ENCODE results near the gene SIT1. TPM values are rescaled to one million over a fixed set of nuclear protein-coding genes. Genes with fewer than 3 reads are reported as not detected.
"Not testable (repeated sequence)": the region's sequence is repeated elsewhere in the genome, so short reads cannot be mapped to it uniquely, and the experiment has no call there.

The SIT1 gene
- total and polyA plus RNA-seq, 5 donors from 2014 or later, result 76.9 to 346 (median 287) TPM

GRCh38 chr9:35618854-35619799, 31.6 kb downstream of the SIT1 start:
- H3K9me3 ChIP-seq (ENCODE audit: control insufficient read depth in 2 of 2, low read length in 2 of 2), result no peaks in the 10 kb centered on the region
- DNase-seq, result peak in 1 of 3 donors; percentile 70
- H3K4me3 Mint-ChIP-seq, result peak overlapping the region; percentile 29 to 76 (median 48)
- peak overlapping the region; percentile 16 for H3K4me3 ChIP-seq (ENCODE audit: low read depth, low read length)
- H3K27me3 Mint-ChIP-seq, result no peaks in the 10 kb centered on the region
- peak overlapping the region; percentile 32 to 91 (median 89) for H3K27ac Mint-ChIP-seq
- H3K36me3 Mint-ChIP-seq, result no peaks in the 10 kb centered on the region
- peaks cover 0 to 2% (median 0%) of the 10 kb centered on the region in 7 donors for H3K9me3 Mint-ChIP-seq
- ATAC-seq (ENCODE audit: low read depth in 2 of 2), result peak; percentile 29 to 35
- H3K4me1 ChIP-seq (ENCODE audit: control insufficient read depth, insufficient read depth, low read length, poor library complexity, severe bottlenecking), result peaks cover 34% of the 10 kb centered on the region
- peaks cover 4 to 44% (median 30%) of the 10 kb centered on the region in 4 donors for H3K4me1 Mint-ChIP-seq
- no peaks in the 10 kb centered on the region for H3K27me3 ChIP-seq (ENCODE audit: control insufficient read depth, insufficient read depth, low read length)
- H3K36me3 ChIP-seq (ENCODE audit: control insufficient read depth, insufficient read depth, low read length), result no peaks in the 10 kb centered on the region
- H3K27ac ChIP-seq (ENCODE audit: insufficient read depth, low read length, poor library complexity, severe bottlenecking), result peak overlapping the region; percentile 47

- H3K4me1 ChIP-seq (ENCODE audit: control insufficient read depth, insufficient read depth, low read length, poor library complexity, severe bottlenecking), result peaks cover 34% of the 10 kb centered on the region
- no peaks in the 10 kb centered on the region for H3K27me3 ChIP-seq (ENCODE audit: control insufficient read depth, insufficient read depth, low read length)
- ATAC-seq (ENCODE audit: low read depth in 2 of 2) (no peak), DNase-seq (no peak)
- Mint-ChIP-seq H3K4me3 (peak within 1 kb of the TSS; percentile 83 to 95 (median 88)), H3K36me3 (no peaks in the 10 kb centered on the region), H3K4me1 (peaks cover 4 to 45% (median 30%) of the 10 kb centered on the region in 4 donors), H3K27ac (peak within 1 kb of the TSS; percentile 94 to 99 (median 95)), H3K9me3 (peaks cover 0 to 2% (median 0%) of the 10 kb centered on the region in 7 donors), H3K27me3 (no peaks in the 10 kb centered on the region)
- peak within 1 kb of the TSS; percentile 66 for H3K27ac ChIP-seq (ENCODE audit: insufficient read depth, low read length, poor library complexity, severe bottlenecking)
- H3K4me3 ChIP-seq (ENCODE audit: low read depth, low read length), result peak within 1 kb of the TSS; percentile 79
- no peaks in the 10 kb centered on the region for H3K9me3 ChIP-seq (ENCODE audit: control insufficient read depth in 2 of 2, low read length in 2 of 2)
- no peaks in the 10 kb centered on the region for H3K36me3 ChIP-seq (ENCODE audit: control insufficient read depth, insufficient read depth, low read length)
These were observed 32.4 kb downstream of the SIT1 start, which contains the start of gene CD72 for GRCh38 chr9:35618325-35618727. CD72 (minus strand) TSS chr9:35618413; CDS start chr9:35618303, 110 bp downstream.

- Histone ChIP-seq H3K9me3 (ENCODE audit: control insufficient read depth in 2 of 2, low read length in 2 of 2) (no peaks in the 10 kb centered on the region), H3K36me3 (ENCODE audit: control insufficient read depth, insufficient read depth, low read length) (no peaks in the 10 kb centered on the region), H3K4me3 (ENCODE audit: low read depth, low read length) (peak overlapping the region; percentile 79), H3K27me3 (ENCODE audit: control insufficient read depth, insufficient read depth, low read length) (no peaks in the 10 kb centered on the region), H3K4me1 (ENCODE audit: control insufficient read depth, insufficient read depth, low read length, poor library complexity, severe bottlenecking) (peaks cover 34% of the 10 kb centered on the region), H3K27ac (ENCODE audit: insufficient read depth, low read length, poor library complexity, severe bottlenecking) (peak overlapping the region; percentile 66)
- H3K36me3 Mint-ChIP-seq, result no peaks in the 10 kb centered on the region
- peaks cover 0 to 2% (median 0%) of the 10 kb centered on the region in 7 donors for H3K9me3 Mint-ChIP-seq
- peak overlapping the region; percentile 94 to 99 (median 95) for H3K27ac Mint-ChIP-seq
- ATAC-seq (ENCODE audit: low read depth in 2 of 2), result no peak
- no peaks in the 10 kb centered on the region for H3K27me3 Mint-ChIP-seq
- H3K4me1 Mint-ChIP-seq, result peaks cover 4 to 45% (median 30%) of the 10 kb centered on the region in 4 donors
- peak overlapping the region; percentile 83 to 95 (median 88) for H3K4me3 Mint-ChIP-seq
- DNase-seq, result no peak
These were observed 33.2 kb downstream of the SIT1 start for GRCh38 chr9:35617548-35617947.

GRCh38 chr9:35616681-35617459, 33.9 kb downstream of the SIT1 start:
- no peaks in the 10 kb centered on the region for H3K27me3 ChIP-seq (ENCODE audit: control insufficient read depth, insufficient read depth, low read length)
- H3K9me3 ChIP-seq (ENCODE audit: control insufficient read depth in 2 of 2, low read length in 2 of 2), result no peaks in the 10 kb centered on the region
- H3K27ac Mint-ChIP-seq, result peak overlapping the region; percentile 94 to 99 (median 95)
- peak overlapping the region; percentile 79 for H3K4me3 ChIP-seq (ENCODE audit: low read depth, low read length)
- H3K4me1 Mint-ChIP-seq, result peaks cover 4 to 46% (median 30%) of the 10 kb centered on the region in 4 donors
- peak overlapping the region; percentile 83 to 95 (median 88) for H3K4me3 Mint-ChIP-seq
- H3K9me3 Mint-ChIP-seq, result peaks cover 0 to 2% (median 0%) of the 10 kb centered on the region in 7 donors
- no peaks in the 10 kb centered on the region for H3K27me3 Mint-ChIP-seq
- H3K36me3 Mint-ChIP-seq, result no peaks in the 10 kb centered on the region
- ATAC-seq (ENCODE audit: low read depth in 2 of 2) (peak; percentile 71 to 76), DNase-seq (peak; percentile 56 to 81 (median 69))
- H3K27ac ChIP-seq (ENCODE audit: insufficient read depth, low read length, poor library complexity, severe bottlenecking), result peak overlapping the region; percentile 66
- no peaks in the 10 kb centered on the region for H3K36me3 ChIP-seq (ENCODE audit: control insufficient read depth, insufficient read depth, low read length)
- peaks cover 34% of the 10 kb centered on the region for H3K4me1 ChIP-seq (ENCODE audit: control insufficient read depth, insufficient read depth, low read length, poor library complexity, severe bottlenecking)

- Histone ChIP-seq H3K36me3 (ENCODE audit: control insufficient read depth, insufficient read depth, low read length) (no peaks in the 10 kb centered on the region), H3K27ac (ENCODE audit: insufficient read depth, low read length, poor library complexity, severe bottlenecking) (peak overlapping the region; percentile 66), H3K4me3 (ENCODE audit: low read depth, low read length) (no peak overlapping the region), H3K4me1 (ENCODE audit: control insufficient read depth, insufficient read depth, low read length, poor library complexity, severe bottlenecking) (peaks cover 34% of the 10 kb centered on the region), H3K27me3 (ENCODE audit: control insufficient read depth, insufficient read depth, low read length) (no peaks in the 10 kb centered on the region), H3K9me3 (ENCODE audit: control insufficient read depth in 2 of 2, low read length in 2 of 2) (no peaks in the 10 kb centered on the region)
- Mint-ChIP-seq H3K27ac (peak overlapping the region; percentile 49 to 94 (median 90)), H3K9me3 (peaks cover 0 to 2% (median 0%) of the 10 kb centered on the region in 7 donors), H3K4me3 (peak overlapping the region; percentile 44 to 92 (median 84)), H3K36me3 (no peaks in the 10 kb centered on the region), H3K4me1 (peaks cover 9 to 54% (median 36%) of the 10 kb centered on the region in 4 donors), H3K27me3 (no peaks in the 10 kb centered on the region)
- ATAC-seq (ENCODE audit: low read depth in 2 of 2) (no peak), DNase-seq (no peak)
These were observed 34.6 kb downstream of the SIT1 start for GRCh38 chr9:35615981-35616680.

- peaks cover 9 to 34% (median 26%) of the 10 kb centered on the region in 4 donors for H3K4me1 Mint-ChIP-seq
- H3K27me3 ChIP-seq (ENCODE audit: control insufficient read depth, insufficient read depth, low read length), result no peaks in the 10 kb centered on the region
- no peak overlapping the region for H3K27ac ChIP-seq (ENCODE audit: insufficient read depth, low read length, poor library complexity, severe bottlenecking)
- peaks cover 14% of the 10 kb centered on the region for H3K4me1 ChIP-seq (ENCODE audit: control insufficient read depth, insufficient read depth, low read length, poor library complexity, severe bottlenecking)
- no peak overlapping the region for H3K4me3 ChIP-seq (ENCODE audit: low read depth, low read length)
- H3K36me3 Mint-ChIP-seq, result no peaks in the 10 kb centered on the region
- no peaks in the 10 kb centered on the region for H3K27me3 Mint-ChIP-seq
- peak overlapping the region in 1 of 4 donors; percentile 59 for H3K4me3 Mint-ChIP-seq
- H3K27ac Mint-ChIP-seq, result peak overlapping the region in 1 of 3 donors; percentile 81
- peaks cover 19% of the 10 kb centered on the region for H3K36me3 ChIP-seq (ENCODE audit: control insufficient read depth, insufficient read depth, low read length)
- DNase-seq (no peak), ATAC-seq (ENCODE audit: low read depth in 2 of 2) (no peak)
- no peaks in the 10 kb centered on the region for H3K9me3 ChIP-seq (ENCODE audit: control insufficient read depth in 2 of 2, low read length in 2 of 2)
- peaks cover 0 to 2% (median 0%) of the 10 kb centered on the region in 7 donors for H3K9me3 Mint-ChIP-seq
These were observed 37.9 kb downstream of the SIT1 start for GRCh38 chr9:35612843-35613242.

GRCh38 chr9:35612066-35612465, 38.7 kb downstream of the SIT1 start:
- not testable (repeated sequence) for DNase-seq; H3K4me1 ChIP-seq (ENCODE audit: control insufficient read depth, insufficient read depth, low read length, poor library complexity, severe bottlenecking); H3K9me3 ChIP-seq (ENCODE audit: control insufficient read depth in 2 of 2, low read length in 2 of 2); H3K27ac ChIP-seq (ENCODE audit: insufficient read depth, low read length, poor library complexity, severe bottlenecking); H3K4me3 ChIP-seq (ENCODE audit: low read depth, low read length); H3K36me3 Mint-ChIP-seq; H3K9me3 Mint-ChIP-seq; ATAC-seq (ENCODE audit: low read depth in 2 of 2); H3K27me3 Mint-ChIP-seq; H3K27me3 ChIP-seq (ENCODE audit: control insufficient read depth, insufficient read depth, low read length)
- H3K4me1 Mint-ChIP-seq, result peaks cover 9 to 34% (median 22%) of the 10 kb centered on the region in 4 donors
- peak overlapping the region in 1 of 3 donors; percentile 32 for H3K27ac Mint-ChIP-seq
- H3K4me3 Mint-ChIP-seq, result peak overlapping the region in 1 of 4 donors; percentile 14
- peaks cover 23% of the 10 kb centered on the region for H3K36me3 ChIP-seq (ENCODE audit: control insufficient read depth, insufficient read depth, low read length)
